ENCODE results near the gene MCEMP1.

Gene MCEMP1

GRCh38 chr19:7654401-7654800, 22.5 kb upstream of the MCEMP1 start:
- H3K27ac Mint-ChIP-seq, result no peak overlapping the region
- peaks cover 23% of the 10 kb centered on the region for H3K4me1 Mint-ChIP-seq (ENCODE audit: low read depth)
- H3K4me3 Mint-ChIP-seq, result no peak overlapping the region
- no peaks in the 10 kb centered on the region for H3K9me3 Mint-ChIP-seq (ENCODE audit: low read depth)
- no peaks in the 10 kb centered on the region for H3K27me3 Mint-ChIP-seq
- no peaks in the 10 kb centered on the region for H3K36me3 Mint-ChIP-seq

DNA sequence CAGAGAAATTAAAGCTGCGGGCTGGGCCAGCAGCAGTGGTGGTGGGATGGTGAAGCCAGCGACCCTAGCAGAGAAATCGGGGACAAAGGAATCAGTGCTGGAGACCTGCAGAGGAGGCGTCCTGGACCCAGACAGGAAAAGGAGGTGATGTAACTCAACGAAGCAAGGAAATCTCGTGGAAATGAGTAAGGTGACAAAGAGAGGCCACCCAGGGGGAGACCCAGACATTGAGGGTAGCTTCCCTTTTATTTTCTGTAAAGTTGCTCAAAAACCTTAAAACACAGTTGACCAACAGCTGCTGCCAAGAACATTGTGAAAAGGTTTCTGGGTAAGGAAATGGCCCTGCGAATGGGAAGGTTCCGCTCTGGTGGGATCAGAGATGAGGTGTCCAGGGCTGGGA, 21.3 kb upstream of the MCEMP1 start:
- Mint-ChIP-seq H3K27ac (no peak overlapping the region), H3K4me1 (ENCODE audit: low read depth) (peaks cover 23% of the 10 kb centered on the region), H3K36me3 (no peaks in the 10 kb centered on the region), H3K4me3 (no peak overlapping the region), H3K9me3 (ENCODE audit: low read depth) (no peaks in the 10 kb centered on the region), H3K27me3 (no peaks in the 10 kb centered on the region)

GRCh38 chr19:7657131-7657751, 19.6 kb upstream of the MCEMP1 start:
- no peaks in the 10 kb centered on the region for H3K27me3 Mint-ChIP-seq
- H3K9me3 Mint-ChIP-seq (ENCODE audit: low read depth), result no peaks in the 10 kb centered on the region
- no peaks in the 10 kb centered on the region for H3K36me3 Mint-ChIP-seq
- no peak overlapping the region for H3K27ac Mint-ChIP-seq
- H3K4me3 Mint-ChIP-seq, result no peak overlapping the region
- peaks cover 19% of the 10 kb centered on the region for H3K4me1 Mint-ChIP-seq (ENCODE audit: low read depth)

DNA sequence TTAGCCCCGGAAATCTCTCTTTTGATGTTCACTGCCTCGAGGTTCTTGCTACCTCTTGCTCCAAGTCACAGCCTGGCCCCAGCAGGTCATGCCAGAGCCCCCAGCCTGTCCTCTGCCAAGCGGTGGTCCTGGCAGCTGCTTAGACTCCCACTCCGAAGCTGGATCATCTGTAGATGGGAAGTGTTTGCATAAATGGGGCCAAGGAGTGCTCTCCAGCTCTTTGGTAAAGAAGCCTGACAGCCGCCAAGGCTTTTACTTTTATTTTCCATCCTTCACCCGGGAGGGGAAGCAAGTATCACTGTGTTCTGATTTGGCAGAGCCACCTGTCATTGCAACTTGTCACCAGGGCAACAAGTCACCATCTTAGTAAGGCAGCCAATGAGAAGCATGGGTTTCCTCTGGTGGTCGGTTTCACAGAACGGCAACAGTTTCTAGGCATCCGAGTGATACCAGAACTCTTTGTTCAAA, 18.6 kb upstream of the MCEMP1 start:
- Mint-ChIP-seq H3K4me1 (ENCODE audit: low read depth) (peaks cover 15% of the 10 kb centered on the region), H3K9me3 (ENCODE audit: low read depth) (no peaks in the 10 kb centered on the region), H3K4me3 (peak overlapping the region; percentile 61), H3K36me3 (no peaks in the 10 kb centered on the region), H3K27me3 (no peaks in the 10 kb centered on the region), H3K27ac (peak overlapping the region; percentile 82)

DNA sequence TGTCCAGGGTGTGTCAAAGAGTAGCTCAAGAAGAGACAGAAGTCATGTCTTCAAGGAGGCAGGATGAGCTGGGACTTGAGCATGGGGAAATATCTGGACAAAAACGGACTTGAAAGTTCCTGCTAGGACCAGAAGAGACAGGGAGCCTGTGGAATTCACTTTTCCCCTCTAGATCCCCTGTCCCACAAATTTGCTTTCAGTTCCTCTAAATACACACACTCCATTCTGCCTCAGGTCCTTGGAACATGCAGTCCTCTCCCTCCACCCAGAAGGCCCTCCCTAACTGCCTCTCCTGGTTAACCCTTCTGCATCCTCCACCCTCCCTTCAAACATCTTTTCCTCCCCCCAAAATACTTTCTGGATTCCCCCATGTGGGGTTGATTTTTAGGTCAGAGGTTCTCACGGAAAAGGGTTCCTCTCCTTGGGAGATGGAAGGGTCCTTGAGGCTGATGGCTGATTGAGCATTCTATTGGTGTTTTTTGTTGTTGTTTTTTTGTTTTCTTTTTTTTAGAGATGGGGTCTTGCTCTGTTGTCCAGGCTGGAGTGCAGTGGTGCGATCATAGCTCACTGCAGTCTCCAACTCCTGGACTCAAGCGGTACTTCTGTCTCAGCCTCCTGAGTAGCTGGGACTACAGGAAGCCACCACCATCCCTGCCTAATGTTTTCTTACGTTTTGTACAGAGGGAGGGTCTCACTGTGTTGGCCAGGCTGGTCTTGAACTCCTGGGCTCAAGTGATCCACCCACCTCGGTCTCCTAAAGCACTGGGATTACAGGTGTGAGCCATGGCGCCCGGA, 14.9 kb upstream of the MCEMP1 start:
- H3K9me3 Mint-ChIP-seq (ENCODE audit: low read depth), result no peaks in the 10 kb centered on the region
- H3K27me3 Mint-ChIP-seq, result peaks cover 1% of the 10 kb centered on the region
- H3K36me3 Mint-ChIP-seq, result no peaks in the 10 kb centered on the region
- no peak overlapping the region for H3K4me3 Mint-ChIP-seq
- peaks cover 15% of the 10 kb centered on the region for H3K4me1 Mint-ChIP-seq (ENCODE audit: low read depth)
- H3K27ac Mint-ChIP-seq, result no peak overlapping the region

- Mint-ChIP-seq H3K4me1 (ENCODE audit: low read depth) (peaks cover 9% of the 10 kb centered on the region), H3K36me3 (no peaks in the 10 kb centered on the region), H3K9me3 (ENCODE audit: low read depth) (no peaks in the 10 kb centered on the region), H3K4me3 (no peak overlapping the region), H3K27ac (no peak overlapping the region), H3K27me3 (peaks cover 1% of the 10 kb centered on the region)
Observed at GRCh38 chr19:7662657-7663056, 14.2 kb upstream of the MCEMP1 start.

GRCh38 chr19:7663706-7664105, 13.2 kb upstream of the MCEMP1 start:
- Mint-ChIP-seq H3K27ac (no peak overlapping the region), H3K4me3 (no peak overlapping the region), H3K9me3 (ENCODE audit: low read depth) (no peaks in the 10 kb centered on the region), H3K27me3 (peaks cover 1% of the 10 kb centered on the region), H3K36me3 (no peaks in the 10 kb centered on the region), H3K4me1 (ENCODE audit: low read depth) (peaks cover under 1% of the 10 kb centered on the region)

DNA sequence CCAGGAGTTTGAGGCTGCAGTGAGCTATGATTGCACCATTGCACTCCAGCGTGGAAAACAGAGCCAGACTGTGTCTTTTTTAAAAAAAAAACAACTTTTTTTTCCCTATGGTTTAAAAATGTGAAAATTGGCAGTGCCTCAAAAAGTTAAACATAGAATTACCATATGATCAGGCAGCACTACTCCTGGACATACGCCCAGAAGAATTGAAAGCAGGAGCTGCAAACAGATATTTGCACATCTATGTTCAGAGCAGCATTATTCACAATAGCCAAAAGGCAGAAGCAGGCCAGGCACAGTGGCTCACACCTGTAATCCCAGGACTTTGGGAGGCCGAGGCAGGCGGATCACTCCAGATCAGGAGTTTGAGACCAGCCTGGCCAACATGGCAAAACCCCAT, 11.8 kb upstream of the MCEMP1 start:
- Mint-ChIP-seq H3K4me3 (no peak overlapping the region), H3K36me3 (no peaks in the 10 kb centered on the region), H3K27ac (no peak overlapping the region), H3K9me3 (ENCODE audit: low read depth) (no peaks in the 10 kb centered on the region), H3K27me3 (peaks cover 5% of the 10 kb centered on the region), H3K4me1 (ENCODE audit: low read depth) (peaks cover 8% of the 10 kb centered on the region)

DNA sequence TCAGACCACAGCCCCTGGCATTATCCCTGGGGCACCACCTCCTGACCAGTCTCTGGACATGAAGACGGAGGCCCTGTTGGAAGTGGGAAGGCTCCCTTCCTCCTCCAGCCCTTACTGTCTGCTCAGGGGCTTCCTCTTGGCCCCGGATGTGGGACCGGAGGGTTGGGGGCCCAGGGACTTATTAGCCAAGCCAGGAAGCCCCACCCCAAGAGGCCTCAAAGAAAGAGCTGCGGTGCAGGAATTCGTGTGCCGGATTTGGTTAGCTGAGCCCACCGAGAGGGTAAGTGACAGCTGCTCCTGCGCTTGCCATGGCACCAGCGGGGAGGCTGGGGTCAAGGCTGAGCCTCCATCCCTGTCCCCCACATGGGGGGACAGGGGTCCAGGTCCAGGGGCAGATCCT, 8.0 kb upstream of the MCEMP1 start, which contains the start of gene RETN:
Gene RETN (plus strand): TSS at position 208 of the 400 bp plus-strand sequence. CDS start 278 bp downstream, outside the sequence.
- peak within 1 kb of the TSS; percentile 43 for H3K27ac Mint-ChIP-seq
- peaks cover 14% of the 10 kb centered on the region for H3K4me1 Mint-ChIP-seq (ENCODE audit: low read depth)
- peaks cover 13% of the 10 kb centered on the region for H3K27me3 Mint-ChIP-seq
- H3K9me3 Mint-ChIP-seq (ENCODE audit: low read depth), result no peaks in the 10 kb centered on the region
- no peaks in the 10 kb centered on the region for H3K36me3 Mint-ChIP-seq
- H3K4me3 Mint-ChIP-seq, result peak within 1 kb of the TSS; percentile 65

GRCh38 chr19:7669641-7670040, 7.2 kb upstream of the MCEMP1 start:
- peak overlapping the region; percentile 43 for H3K27ac Mint-ChIP-seq
- peaks cover 18% of the 10 kb centered on the region for H3K27me3 Mint-ChIP-seq
- H3K36me3 Mint-ChIP-seq, result no peaks in the 10 kb centered on the region
- peaks cover 20% of the 10 kb centered on the region for H3K4me1 Mint-ChIP-seq (ENCODE audit: low read depth)
- H3K9me3 Mint-ChIP-seq (ENCODE audit: low read depth), result no peaks in the 10 kb centered on the region
- H3K4me3 Mint-ChIP-seq, result peak overlapping the region; percentile 65

- H3K27ac Mint-ChIP-seq, result peak overlapping the region; percentile 22
- no peaks in the 10 kb centered on the region for H3K9me3 Mint-ChIP-seq (ENCODE audit: low read depth)
- peaks cover 20% of the 10 kb centered on the region for H3K4me1 Mint-ChIP-seq (ENCODE audit: low read depth)
- H3K4me3 Mint-ChIP-seq, result peak overlapping the region; percentile 75
- no peaks in the 10 kb centered on the region for H3K36me3 Mint-ChIP-seq
- H3K27me3 Mint-ChIP-seq, result peaks cover 18% of the 10 kb centered on the region
Observed at GRCh38 chr19:7670150-7670783, 6.6 kb upstream of the MCEMP1 start.

- H3K9me3 Mint-ChIP-seq (ENCODE audit: low read depth), result no peaks in the 10 kb centered on the region
- H3K4me3 Mint-ChIP-seq, result peak overlapping the region; percentile 75
- H3K4me1 Mint-ChIP-seq (ENCODE audit: low read depth), result peaks cover 21% of the 10 kb centered on the region
- no peak overlapping the region for H3K27ac Mint-ChIP-seq
- no peaks in the 10 kb centered on the region for H3K36me3 Mint-ChIP-seq
- H3K27me3 Mint-ChIP-seq, result peaks cover 17% of the 10 kb centered on the region
Observed at GRCh38 chr19:7670790-7671189, 6.1 kb upstream of the MCEMP1 start.

DNA sequence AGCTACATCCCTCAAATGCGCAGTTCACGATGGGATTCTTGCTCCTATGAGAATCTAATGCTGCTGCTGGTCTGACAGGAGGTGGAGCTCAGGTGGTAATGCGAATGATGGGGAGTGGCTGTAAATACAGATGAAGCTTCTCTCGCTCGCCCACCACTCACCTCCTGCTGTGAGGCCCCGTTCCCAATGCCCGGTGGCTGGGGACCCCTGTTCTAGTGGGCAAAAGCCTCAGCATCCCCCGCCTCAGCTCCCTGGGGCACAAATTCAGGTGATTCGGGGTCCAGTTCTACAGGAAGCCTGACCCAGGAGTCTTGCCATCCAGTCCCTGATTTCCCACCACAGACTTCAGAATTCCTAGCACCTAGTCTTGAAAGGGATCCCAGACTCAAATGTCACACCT, 4.4 kb upstream of the MCEMP1 start:
- H3K27ac Mint-ChIP-seq, result no peak overlapping the region
- H3K27me3 Mint-ChIP-seq, result peaks cover 20% of the 10 kb centered on the region
- no peaks in the 10 kb centered on the region for H3K36me3 Mint-ChIP-seq
- no peak overlapping the region for H3K4me3 Mint-ChIP-seq
- H3K4me1 Mint-ChIP-seq (ENCODE audit: low read depth), result peaks cover 35% of the 10 kb centered on the region
- no peaks in the 10 kb centered on the region for H3K9me3 Mint-ChIP-seq (ENCODE audit: low read depth)

GRCh38 chr19:7674010-7675005, 2.6 kb upstream of the MCEMP1 start:
- Mint-ChIP-seq H3K4me1 (ENCODE audit: low read depth) (peaks cover 41% of the 10 kb centered on the region), H3K9me3 (ENCODE audit: low read depth) (no peaks in the 10 kb centered on the region), H3K36me3 (no peaks in the 10 kb centered on the region), H3K4me3 (no peak overlapping the region), H3K27me3 (peaks cover 21% of the 10 kb centered on the region), H3K27ac (no peak overlapping the region)
